Small intestine (tissue), 7 donors: ENCODE results near the gene RASGRP3. TPM values are rescaled to one million over a fixed set of nuclear protein-coding genes. Genes with fewer than 3 reads are reported as not detected.
A peak's percentile ranks its signal among the peaks of the same experiment; 100 is the strongest.
"Not testable (repeated sequence)": the region's sequence is repeated elsewhere in the genome, so short reads cannot be mapped to it uniquely, and the experiment has no call there.

ENCODE experiments used
- DNase-seq, 2 donors: peaks; one replicate each; pipeline versions ENCODE4 v3.0.0 to v3.0.0-alpha.2; 2013
- FAIRE-seq: peaks from 2 replicates; lab custom pipeline; 2012; peaks lifted over from hg19 to GRCh38; lab: Jason Lieb, UNC
- H3K27ac ChIP-seq, 3 donors: one replicate each; pipeline ENCODE4 v1.5.1; 2013; ENCODE audit warnings: low read length in 2 of 3, mild to moderate bottlenecking in 2 of 3, control low read depth in 1 of 3, inconsistent platforms in 1 of 3, low read depth in 1 of 3, moderate library complexity in 1 of 3
- H3K27me3 ChIP-seq, 3 donors: one replicate each; pipeline ENCODE4 v1.6.1; 2013; ENCODE audit warnings: low read length in 3 of 3, inconsistent platforms in 1 of 3; ENCODE audit not compliant: control insufficient read depth in 3 of 3, insufficient read depth in 3 of 3
- H3K36me3 ChIP-seq, 3 donors: one replicate each; pipeline ENCODE4 v1.6.1; 2013; ENCODE audit warnings: low read length in 3 of 3, inconsistent platforms in 1 of 3, low read depth in 1 of 3, mild to moderate bottlenecking in 1 of 3, moderate library complexity in 1 of 3; ENCODE audit not compliant: control insufficient read depth in 3 of 3, insufficient read depth in 2 of 3
- H3K4me1 ChIP-seq, 3 donors: one replicate each; pipeline ENCODE4 v1.6.1; 2013; ENCODE audit warnings: low read length in 2 of 3, inconsistent platforms in 1 of 3, low read depth in 1 of 3, mild to moderate bottlenecking in 1 of 3, moderate library complexity in 1 of 3; ENCODE audit not compliant: control insufficient read depth in 3 of 3, insufficient read depth in 2 of 3
- H3K4me3 ChIP-seq, 3 donors: one replicate each; pipeline ENCODE4 v1.5.1; 2013; ENCODE audit warnings: low read length in 3 of 3, control low read depth in 1 of 3, inconsistent platforms in 1 of 3, low read depth in 1 of 3, mild to moderate bottlenecking in 1 of 3, moderate library complexity in 1 of 3
- H3K9me3 ChIP-seq, 2 donors: one replicate each; pipeline ENCODE4 v1.6.1; 2013; ENCODE audit warnings: low read depth in 1 of 2, low read length in 1 of 2; ENCODE audit not compliant: control insufficient read depth in 2 of 2, insufficient read depth in 1 of 2
- WGBS, 3 donors: extraction: QIAGEN DNeasy Blood & Tissue Kit; methylation state at CpG; one replicate each; pipeline ENCODE4 v1.1.7; 2013; 5-methylcytosine and 5-hydroxymethylcytosine counted together
- polyA plus RNA-seq, 4 donors: library from polyadenylated mRNA; stranded (reverse) in 3 of 4; unstranded in 1 of 4; fragments of 200-250 nt in 3 of 4; fragments of 120-200 nt in 1 of 4; gene quantifications; one replicate each; pipeline versions ENCODE4 v1.2.1 to v1.2.3, GENCODE V29; 2013
- donor health status: healthy with polysubstance abuse.
- donor health status: control.
- donor health status: control.
- donor health status: Bipolar disorder and iron deficiency.
- donor health status: healthy.

The RASGRP3 gene
- polyA plus RNA-seq, 4 donors = 1.6 to 7.9 (median 3.9) TPM

DNA sequence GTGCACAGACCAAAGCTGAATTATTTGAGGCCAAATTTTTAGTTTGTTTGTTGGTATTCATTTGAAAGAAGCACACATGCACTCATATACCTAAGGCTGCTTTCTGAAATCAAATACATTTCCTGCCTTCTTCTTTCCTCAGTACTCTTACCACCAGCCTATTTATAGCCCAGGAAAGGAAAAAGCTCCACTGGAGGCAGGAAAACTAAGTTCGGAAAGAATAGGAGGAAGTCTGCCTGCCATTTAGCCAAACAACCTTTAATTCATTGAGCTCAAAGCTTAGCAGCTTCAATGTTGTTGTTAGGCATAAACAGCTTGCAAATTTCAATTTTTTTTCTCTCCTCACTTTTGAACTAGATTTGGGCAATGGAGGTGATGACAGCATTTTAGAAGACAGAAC is 40.4 kb upstream of the RASGRP3 start:
- H3K4me3 ChIP-seq = no peak overlapping the region
- no peaks in the 10 kb centered on the region for H3K36me3 ChIP-seq
- no peak for FAIRE-seq
- H3K9me3 ChIP-seq = no peaks in the 10 kb centered on the region
- no peaks in the 10 kb centered on the region for H3K27me3 ChIP-seq
- WGBS, 3 donors = 41 to 53% (median 45%) methylated on average over 1 of the region's 1 CpG
- no peak for DNase-seq
- H3K27ac ChIP-seq = no peak overlapping the region
- no peaks in the 10 kb centered on the region for H3K4me1 ChIP-seq

DNA sequence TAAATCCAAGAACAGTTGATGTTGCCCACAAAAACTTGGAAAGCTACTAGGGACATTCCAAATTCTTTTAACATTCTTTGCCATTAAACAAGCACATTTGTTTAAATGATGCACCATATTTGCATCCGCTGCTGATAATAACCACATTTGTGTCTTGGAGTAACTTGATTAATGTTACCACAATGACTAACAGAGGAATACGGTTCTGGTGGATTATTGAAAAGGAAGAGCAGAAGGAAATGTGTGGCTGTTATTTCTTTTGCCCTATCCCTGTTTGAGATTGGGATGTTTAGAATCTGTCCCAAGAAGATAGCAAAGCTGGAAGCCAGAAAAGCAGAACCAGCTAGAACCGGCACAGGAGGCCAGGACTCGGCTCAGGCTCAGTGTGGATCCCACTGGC is 39.2 kb upstream of the RASGRP3 start:
- Histone ChIP-seq H3K27ac (peak overlapping the region in 2 of 3 donors; percentile 38 to 50), H3K4me1 (no peaks in the 10 kb centered on the region), H3K36me3 (no peaks in the 10 kb centered on the region), H3K4me3 (peak overlapping the region in 1 of 3 donors; percentile 6), H3K27me3 (no peaks in the 10 kb centered on the region), H3K9me3 (no peaks in the 10 kb centered on the region)
- FAIRE-seq (no peak), DNase-seq (no peak)
- WGBS, 3 donors = 55 to 73% (median 65%) methylated on average over 4 of the region's 4 CpGs

DNA sequence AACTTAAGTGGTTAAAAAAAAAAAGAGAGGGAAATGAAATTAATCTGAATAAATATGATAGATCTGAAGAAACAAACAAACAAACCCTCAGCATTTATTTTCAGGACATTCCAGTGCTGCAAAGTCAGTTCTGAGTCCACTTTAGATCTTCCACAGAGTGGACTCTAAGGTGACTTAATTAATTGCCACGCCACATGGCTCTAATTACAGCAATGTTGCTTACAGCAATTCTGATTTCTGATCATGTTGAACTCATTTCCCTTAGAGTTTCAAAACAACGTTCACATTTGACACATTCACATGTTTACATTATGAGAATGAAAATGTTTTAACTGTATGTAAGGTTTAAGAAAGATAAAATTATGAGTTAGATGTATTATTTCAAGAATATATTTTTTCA is 38.6 kb upstream of the RASGRP3 start:
- Histone ChIP-seq H3K27me3 (no peaks in the 10 kb centered on the region), H3K4me1 (no peaks in the 10 kb centered on the region), H3K27ac (no peak overlapping the region), H3K9me3 (no peaks in the 10 kb centered on the region), H3K4me3 (no peak overlapping the region), H3K36me3 (no peaks in the 10 kb centered on the region)
- DNase-seq (no peak), FAIRE-seq (no peak)
- whole genome bisulfite sequencing, 3 donors = 48 to 62% (median 58%) methylated on average over 2 of the region's 2 CpGs

DNA sequence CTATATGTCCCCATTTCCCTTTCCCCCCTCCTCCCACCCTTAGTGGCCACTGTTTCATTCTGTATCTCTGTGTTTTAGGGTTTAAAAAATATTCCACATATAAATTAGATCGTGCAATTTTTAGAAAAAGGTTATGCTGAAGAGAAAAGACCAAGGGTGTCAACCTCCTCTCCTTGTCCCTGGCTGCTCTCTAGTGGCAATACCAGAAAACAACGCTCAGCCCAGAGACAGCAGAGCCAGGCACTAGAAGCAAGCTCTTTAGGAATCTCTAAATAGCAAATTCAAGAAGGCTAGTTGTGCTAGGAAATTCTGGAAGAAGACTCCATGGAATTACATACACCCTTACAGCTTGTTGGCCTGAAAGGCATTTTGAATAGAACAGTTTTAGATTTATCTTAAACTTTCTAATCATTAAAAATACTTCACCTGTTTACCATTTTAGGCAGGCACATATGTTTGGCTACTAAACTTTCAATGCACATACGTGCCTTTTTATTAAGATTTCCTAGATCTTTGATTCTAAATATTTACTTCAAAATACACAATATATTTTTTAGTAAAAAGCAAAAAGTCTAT is 35.1 kb upstream of the RASGRP3 start:
- peak; percentile 19 to 23 for DNase-seq
- 24 to 33% (median 33%) methylated on average over 3 of the region's 3 CpGs for WGBS, 3 donors
- FAIRE-seq = no peak

DNA sequence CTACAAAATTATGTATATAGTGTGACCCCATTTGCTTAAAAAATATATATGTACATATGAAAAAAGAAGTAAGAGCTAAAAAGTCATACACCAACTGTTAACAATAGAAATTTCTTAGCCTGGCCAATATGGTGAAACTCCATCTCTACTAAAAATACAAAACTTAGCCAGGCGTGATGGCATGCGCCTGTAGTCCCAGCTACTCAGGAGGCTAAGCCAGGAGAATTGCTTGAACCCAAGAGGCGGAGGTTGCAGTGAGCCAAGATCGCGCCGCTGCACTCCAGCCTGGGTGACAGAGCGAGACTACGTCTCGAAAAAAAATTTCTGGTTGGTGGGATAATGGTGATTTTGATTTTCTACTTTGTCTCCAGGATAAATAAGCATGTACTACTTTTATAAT is 34.4 kb upstream of the RASGRP3 start:
- not testable (repeated sequence) for FAIRE-seq, H3K4me1 ChIP-seq, H3K36me3 ChIP-seq, H3K9me3 ChIP-seq, H3K27ac ChIP-seq, DNase-seq, H3K4me3 ChIP-seq, H3K27me3 ChIP-seq
- 96 to 98% (median 96%) methylated on average over 9 of the region's 9 CpGs for WGBS, 3 donors

More for the DNA sequence above, 35.1 kb upstream of the RASGRP3 start:
- Histone ChIP-seq H3K27me3 (no peaks in the 10 kb centered on the region), H3K36me3 (no peaks in the 10 kb centered on the region), H3K4me1 (no peaks in the 10 kb centered on the region), H3K9me3 (no peaks in the 10 kb centered on the region), H3K4me3 (no peak overlapping the region), H3K27ac (no peak overlapping the region)

DNA sequence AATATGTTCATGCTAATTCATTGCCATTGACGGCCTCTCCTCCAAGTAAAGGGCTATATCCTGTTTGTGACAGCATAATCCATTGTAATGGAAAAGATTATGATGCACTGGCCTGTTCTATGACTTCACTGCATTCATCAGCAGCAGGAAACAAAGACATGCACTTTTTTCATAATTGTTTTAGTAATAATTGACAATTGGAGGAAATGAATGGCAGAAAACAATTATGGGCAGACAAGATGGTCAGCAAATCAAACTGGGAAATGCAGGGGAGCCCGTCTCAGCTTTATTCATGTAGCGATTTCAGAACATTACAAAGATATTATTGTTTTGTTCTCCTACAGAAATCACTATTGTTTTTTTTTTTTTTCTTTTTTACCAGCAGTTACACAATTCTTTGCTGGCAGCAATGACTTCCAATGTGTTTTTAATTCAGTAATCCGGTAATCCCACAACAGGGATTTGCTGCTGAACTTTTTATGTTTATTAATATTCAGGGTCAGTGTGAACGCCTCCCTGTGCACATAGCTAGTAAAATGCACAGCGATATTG is 33.8 kb upstream of the RASGRP3 start:
- Histone ChIP-seq H3K27ac (no peak overlapping the region), H3K4me3 (no peak overlapping the region), H3K27me3 (no peaks in the 10 kb centered on the region), H3K4me1 (no peaks in the 10 kb centered on the region), H3K9me3 (no peaks in the 10 kb centered on the region), H3K36me3 (no peaks in the 10 kb centered on the region)
- WGBS, 3 donors = 75 to 87% (median 75%) methylated on average over 6 of the region's 6 CpGs
- FAIRE-seq = no peak
- no peak for DNase-seq

DNA sequence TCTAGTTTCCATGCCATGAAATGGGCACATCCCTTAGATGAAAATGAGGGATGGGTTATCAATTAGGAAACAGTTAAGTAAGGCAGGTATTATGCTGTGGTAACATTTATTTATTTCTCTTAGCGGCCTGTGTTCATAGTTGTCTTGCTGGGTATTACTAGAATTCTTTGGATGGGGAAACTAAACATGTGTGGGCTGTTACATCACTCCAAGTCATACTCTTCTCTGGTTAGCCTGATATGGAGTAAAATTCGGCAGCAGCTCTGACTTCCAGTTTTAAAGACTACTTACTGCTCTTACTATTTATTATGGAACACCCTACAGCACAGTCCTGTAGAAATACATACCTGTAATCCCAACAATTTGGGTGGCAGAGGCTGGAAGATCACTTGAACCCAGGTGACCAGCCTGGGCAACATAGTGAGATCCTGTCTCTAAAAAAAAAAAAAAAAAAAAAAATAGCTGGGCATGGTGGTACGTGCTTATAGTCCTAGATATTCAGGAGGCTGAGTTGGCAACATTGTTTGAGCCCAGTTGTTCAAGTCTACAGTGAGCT is 33.1 kb upstream of the RASGRP3 start:
- Histone ChIP-seq H3K9me3 (no peaks in the 10 kb centered on the region), H3K27me3 (no peaks in the 10 kb centered on the region), H3K27ac (peak overlapping the region in 1 of 3 donors; percentile 13), H3K4me1 (no peaks in the 10 kb centered on the region), H3K36me3 (no peaks in the 10 kb centered on the region), H3K4me3 (no peak overlapping the region)
- WGBS, 3 donors = 78 to 81% (median 79%) methylated on average over 3 of the region's 3 CpGs
- FAIRE-seq = no peak
- DNase-seq = no peak

DNA sequence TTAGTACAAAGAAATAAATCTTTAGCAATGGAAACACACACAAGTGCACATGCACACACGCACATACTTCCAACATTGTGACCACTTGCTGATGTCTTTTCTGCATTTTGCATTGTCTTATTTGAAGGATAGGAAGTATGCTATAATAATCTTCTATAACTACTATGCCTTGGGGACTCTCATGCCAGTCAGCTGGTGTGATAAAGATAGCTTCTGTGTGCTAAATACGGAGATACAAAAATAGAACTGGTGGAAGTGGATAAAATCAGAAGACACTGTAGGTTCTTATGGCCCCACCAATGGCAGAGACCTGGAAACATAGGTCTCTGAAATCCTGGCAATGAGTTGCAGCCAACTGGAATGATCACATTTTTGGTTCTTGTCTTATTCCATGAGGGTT is 31.5 kb upstream of the RASGRP3 start:
- FAIRE-seq = no peak
- no peaks in the 10 kb centered on the region for H3K36me3 ChIP-seq
- no peak overlapping the region for H3K27ac ChIP-seq
- no peaks in the 10 kb centered on the region for H3K27me3 ChIP-seq
- 66 to 75% (median 73%) methylated on average over 2 of the region's 2 CpGs for WGBS, 3 donors
- no peak for DNase-seq
- no peaks in the 10 kb centered on the region for H3K4me1 ChIP-seq
- no peaks in the 10 kb centered on the region for H3K9me3 ChIP-seq
- H3K4me3 ChIP-seq = no peak overlapping the region
